Measurements from ENCODE around the gene ARL3. TPM values are rescaled to one million over a fixed set of nuclear protein-coding genes. Genes with fewer than 3 reads are reported as not detected.
A peak's percentile ranks its signal among the peaks of the same experiment; 100 is the strongest.

The ARL3 gene
- total RNA-seq, 2 experiments from 2014 or later: 5.3 to 6.2 TPM

GRCh38 chr10:102641880-102642735 is 72.1 kb downstream of the ARL3 start:
- Mint-ChIP-seq H3K27ac (peak overlapping the region; percentile 91), H3K9me3 (no peaks in the 10 kb centered on the region), H3K4me1 (ENCODE audit: low read depth) (peaks cover 17% of the 10 kb centered on the region), H3K27me3 (no peaks in the 10 kb centered on the region), H3K4me3 (peak overlapping the region; percentile 85), H3K36me3 (ENCODE audit: low read depth) (peaks cover 18% of the 10 kb centered on the region)
- ChIA-PET POLR2A (interaction anchor here (0.7 to 4.5 kb wide), 5 partner anchors 10 to 191 kb away, joined by 3 to 35 read pairs (median 4); partner anchors contain the start of gene C10orf95), CTCF (interaction anchor here (1.8 kb wide), 1 partner anchor 72 kb away, joined by 6 read pairs; the partner anchor contains the start of genes ARL3 and SFXN2)
- TF ChIP-seq, protein P1, sequence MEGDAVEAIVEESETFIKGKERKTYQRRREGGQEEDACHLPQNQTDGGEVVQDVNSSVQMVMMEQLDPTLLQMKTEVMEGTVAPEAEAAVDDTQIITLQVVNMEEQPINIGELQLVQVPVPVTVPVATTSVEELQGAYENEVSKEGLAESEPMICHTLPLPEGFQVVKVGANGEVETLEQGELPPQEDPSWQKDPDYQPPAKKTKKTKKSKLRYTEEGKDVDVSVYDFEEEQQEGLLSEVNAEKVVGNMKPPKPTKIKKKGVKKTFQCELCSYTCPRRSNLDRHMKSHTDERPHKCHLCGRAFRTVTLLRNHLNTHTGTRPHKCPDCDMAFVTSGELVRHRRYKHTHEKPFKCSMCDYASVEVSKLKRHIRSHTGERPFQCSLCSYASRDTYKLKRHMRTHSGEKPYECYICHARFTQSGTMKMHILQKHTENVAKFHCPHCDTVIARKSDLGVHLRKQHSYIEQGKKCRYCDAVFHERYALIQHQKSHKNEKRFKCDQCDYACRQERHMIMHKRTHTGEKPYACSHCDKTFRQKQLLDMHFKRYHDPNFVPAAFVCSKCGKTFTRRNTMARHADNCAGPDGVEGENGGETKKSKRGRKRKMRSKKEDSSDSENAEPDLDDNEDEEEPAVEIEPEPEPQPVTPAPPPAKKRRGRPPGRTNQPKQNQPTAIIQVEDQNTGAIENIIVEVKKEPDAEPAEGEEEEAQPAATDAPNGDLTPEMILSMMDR (IDR thresholded peaks at IDR 0.05): no peak
- ATAC-seq: peak; percentile 67
- intact Hi-C loops (cut with micrococcal nuclease): no loop called here
- peak; percentile 99 for DNase-seq

GRCh38 chr10:102641402-102641801 is 72.8 kb downstream of the ARL3 start:
- ChIA-PET CTCF (interaction anchor here (1.8 kb wide), 1 partner anchor 73 kb away, joined by 6 read pairs; the partner anchor contains the start of genes ARL3 and SFXN2), POLR2A (interaction anchor here (0.9 to 4.5 kb wide), 3 partner anchors 9 to 190 kb away, joined by 3 to 35 read pairs (median 4); partner anchors contain the start of gene C10orf95)
- intact Hi-C loops (cut with micrococcal nuclease): no loop called here
- TF ChIP-seq, protein P1 (IDR thresholded peaks at IDR 0.05): no peak
- no peak for DNase-seq
- no peak for ATAC-seq
- Mint-ChIP-seq H3K4me3 (peak overlapping the region; percentile 79), H3K36me3 (ENCODE audit: low read depth) (peaks cover 13% of the 10 kb centered on the region), H3K27me3 (no peaks in the 10 kb centered on the region), H3K27ac (peak overlapping the region; percentile 91), H3K9me3 (no peaks in the 10 kb centered on the region), H3K4me1 (ENCODE audit: low read depth) (peaks cover 14% of the 10 kb centered on the region)

- TF ChIP-seq, protein P1 (IDR thresholded peaks at IDR 0.05): no peak
- H3K36me3 Mint-ChIP-seq (ENCODE audit: low read depth): no peaks in the 10 kb centered on the region
- ATAC-seq: no peak
- H3K4me3 Mint-ChIP-seq: no peak overlapping the region
- ChIA-PET CTCF (no interaction called here), POLR2A (interaction anchor here (1.2 to 1.6 kb wide), 2 partner anchors 10 to 21 kb away, joined by 5 read pairs; no protein-coding TSS in a partner anchor)
- no peaks in the 10 kb centered on the region for H3K27me3 Mint-ChIP-seq
- no peaks in the 10 kb centered on the region for H3K9me3 Mint-ChIP-seq
- peaks cover 25% of the 10 kb centered on the region for H3K4me1 Mint-ChIP-seq (ENCODE audit: low read depth)
- intact Hi-C loops (cut with micrococcal nuclease): no loop called here
- no peak for DNase-seq
- no peak overlapping the region for H3K27ac Mint-ChIP-seq
Observed at GRCh38 chr10:102639537-102639936, 74.7 kb downstream of the ARL3 start.

DNA sequence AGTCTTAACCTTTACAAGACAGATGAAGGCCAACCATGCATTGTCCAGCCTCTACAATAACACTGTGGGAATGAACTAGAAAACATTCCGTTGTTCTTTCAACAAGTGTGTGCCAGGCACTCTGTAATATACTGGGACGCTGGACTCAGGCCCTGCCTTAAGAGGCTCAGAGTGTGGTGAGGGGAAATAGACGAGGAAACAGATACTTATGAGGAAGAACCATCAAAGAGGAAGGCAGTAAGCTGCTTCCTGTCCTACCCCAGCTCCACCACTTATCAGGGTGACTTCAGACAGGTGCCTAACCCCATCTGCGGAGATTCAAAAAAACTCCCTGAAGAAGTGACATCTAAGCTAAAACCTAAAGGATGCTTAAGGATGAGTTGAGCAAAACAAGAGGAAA is 78.8 kb downstream of the ARL3 start:
- ChIA-PET POLR2A (interaction anchor here (2.3 kb wide), 1 partner anchor 10 kb away, joined by 23 read pairs; the partner anchor contains the start of gene TRIM8), CTCF (interaction anchor here (0.6 to 1.7 kb wide), 4 partner anchors 9 to 133 kb away, joined by 3 to 11 read pairs (median 5); partner anchors contain the start of genes ACTR1A and TRIM8)
- Mint-ChIP-seq H3K4me1 (ENCODE audit: low read depth) (peaks cover 43% of the 10 kb centered on the region), H3K27me3 (no peaks in the 10 kb centered on the region), H3K4me3 (no peak overlapping the region), H3K9me3 (no peaks in the 10 kb centered on the region), H3K36me3 (ENCODE audit: low read depth) (no peaks in the 10 kb centered on the region), H3K27ac (peak overlapping the region; percentile 77)
- intact Hi-C loops (cut with micrococcal nuclease): no loop called here
- ATAC-seq (peak; percentile 29), DNase-seq (no peak)
- TF ChIP-seq, protein P1 (IDR thresholded peaks at IDR 0.05): peak; percentile 7

Data from activated CD8-positive, alpha-beta T cell treated with anti-CD3 and anti-CD28 coated beads for 36 hours (primary cell).